Measurements from ENCODE around the gene SNRNP48. TPM values are rescaled to one million over a fixed set of nuclear protein-coding genes. Genes with fewer than 3 reads are reported as not detected.

SNRNP48 gene
- total RNA-seq, 4 donors from 2014 or later, result 5.3 to 11.6 (median 8.7) TPM

DNA sequence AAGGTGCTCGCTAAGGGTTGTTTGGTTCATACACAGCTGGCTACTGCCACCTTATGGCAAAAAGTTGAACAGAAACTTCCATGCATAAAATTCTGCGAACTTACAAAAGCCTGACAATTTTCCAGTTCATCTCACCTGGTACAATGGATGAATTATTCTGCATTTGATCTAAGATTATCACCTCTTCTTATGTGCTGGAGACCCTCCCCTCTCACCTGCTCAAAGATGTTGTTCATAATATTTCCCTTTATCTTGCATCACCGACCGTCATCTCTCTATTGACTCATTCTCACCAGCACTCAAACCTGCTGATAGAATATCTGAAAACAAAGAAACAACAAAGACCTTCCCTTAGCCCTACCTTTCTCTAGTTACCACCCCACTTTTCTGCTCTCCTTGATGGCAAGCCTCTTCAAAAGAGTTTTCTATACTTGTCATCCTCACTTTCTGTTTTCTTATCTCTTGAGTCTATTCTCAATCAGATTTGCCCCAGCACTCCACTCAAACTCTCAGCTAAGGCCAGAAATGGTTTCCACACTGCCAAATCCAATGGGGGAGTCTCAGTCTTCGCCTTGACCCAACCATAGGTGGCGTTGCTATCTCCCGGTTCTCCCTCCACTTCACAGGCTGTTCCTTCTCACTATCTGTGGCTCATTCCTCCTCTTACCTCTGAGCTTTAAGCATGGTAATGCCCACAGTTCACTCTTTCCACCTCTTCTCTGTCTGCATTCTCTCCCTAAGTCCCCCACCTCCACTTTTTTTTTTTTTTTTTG, 25.8 kb downstream of the SNRNP48 start:
- H3K4me1 ChIP-seq, result peaks cover 0 to 23% (median 6%) of the 10 kb centered on the region in 3 donors
- no peaks in the 10 kb centered on the region for H3K9me3 ChIP-seq
- no peak overlapping the region for H3K27ac ChIP-seq
- TF ChIP-seq, protein P1, sequence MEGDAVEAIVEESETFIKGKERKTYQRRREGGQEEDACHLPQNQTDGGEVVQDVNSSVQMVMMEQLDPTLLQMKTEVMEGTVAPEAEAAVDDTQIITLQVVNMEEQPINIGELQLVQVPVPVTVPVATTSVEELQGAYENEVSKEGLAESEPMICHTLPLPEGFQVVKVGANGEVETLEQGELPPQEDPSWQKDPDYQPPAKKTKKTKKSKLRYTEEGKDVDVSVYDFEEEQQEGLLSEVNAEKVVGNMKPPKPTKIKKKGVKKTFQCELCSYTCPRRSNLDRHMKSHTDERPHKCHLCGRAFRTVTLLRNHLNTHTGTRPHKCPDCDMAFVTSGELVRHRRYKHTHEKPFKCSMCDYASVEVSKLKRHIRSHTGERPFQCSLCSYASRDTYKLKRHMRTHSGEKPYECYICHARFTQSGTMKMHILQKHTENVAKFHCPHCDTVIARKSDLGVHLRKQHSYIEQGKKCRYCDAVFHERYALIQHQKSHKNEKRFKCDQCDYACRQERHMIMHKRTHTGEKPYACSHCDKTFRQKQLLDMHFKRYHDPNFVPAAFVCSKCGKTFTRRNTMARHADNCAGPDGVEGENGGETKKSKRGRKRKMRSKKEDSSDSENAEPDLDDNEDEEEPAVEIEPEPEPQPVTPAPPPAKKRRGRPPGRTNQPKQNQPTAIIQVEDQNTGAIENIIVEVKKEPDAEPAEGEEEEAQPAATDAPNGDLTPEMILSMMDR (IDR thresholded peaks at IDR 0.05), result peak; percentile 57 to 85 (median 74)
- no peak for TF ChIP-seq POLR2A (IDR thresholded peaks at IDR 0.05)
- H3K36me3 ChIP-seq, result peaks cover 0 to 33% (median 0%) of the 10 kb centered on the region in 3 donors
- H3K4me3 ChIP-seq, result no peak overlapping the region
- intact Hi-C loops (cut with DNase I), result loop anchor here (10.0 kb wide), 1 partner anchor 331 kb away; no protein-coding TSS in a partner anchor
- H3K27me3 ChIP-seq, result no peaks in the 10 kb centered on the region
- 16 to 20% methylated on average over 7 of the region's 7 CpGs for WGBS, 2 donors
- no peak for DNase-seq

DNA sequence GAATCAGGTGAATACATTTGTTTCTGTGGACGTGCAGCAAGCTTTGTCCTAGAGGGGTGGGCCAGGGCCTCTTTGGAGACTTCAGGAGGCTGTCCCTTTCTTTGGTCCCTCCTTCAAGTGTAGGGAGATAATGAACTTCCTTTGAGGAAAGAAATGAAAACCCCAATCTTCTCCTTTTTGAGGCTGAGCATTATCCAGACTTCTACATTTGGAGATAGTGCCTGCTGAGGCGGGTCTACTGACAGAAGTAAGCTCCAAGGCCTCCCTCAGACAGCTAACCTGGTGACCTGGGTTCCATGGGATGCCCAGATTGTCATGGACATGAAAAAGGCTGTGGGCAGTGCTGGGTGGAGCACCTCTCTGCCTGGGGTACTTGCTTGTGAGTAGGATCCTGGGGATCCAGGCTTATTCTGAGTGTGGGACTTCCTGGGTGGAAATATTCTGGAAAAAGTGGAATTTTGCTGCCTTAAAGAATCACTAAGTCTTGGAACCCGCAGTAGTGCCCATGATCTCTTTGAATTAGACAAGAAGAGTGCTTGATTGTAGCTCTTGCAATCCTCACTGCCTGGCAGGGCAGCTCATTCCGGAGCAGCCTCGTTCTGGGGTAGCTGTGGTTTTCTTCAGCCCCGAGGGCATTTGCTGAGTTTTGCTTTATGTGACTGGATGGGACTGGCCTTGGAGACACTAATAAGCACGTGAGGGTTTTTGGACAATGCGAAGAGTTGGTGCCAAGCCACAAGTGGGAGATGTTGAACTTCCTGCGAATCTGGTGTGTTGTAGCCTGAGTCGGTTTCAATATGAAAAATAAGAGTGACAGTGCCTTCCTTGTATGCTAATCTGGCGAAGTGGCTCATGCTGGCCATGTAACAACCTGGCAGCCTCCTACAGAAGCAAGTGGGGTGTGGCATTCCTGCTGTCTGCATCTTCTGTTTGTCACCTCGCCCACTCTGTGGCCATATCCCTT, 28.1 kb downstream of the SNRNP48 start:
- intact Hi-C loops (cut with DNase I), result loop anchor here (10.0 kb wide), 1 partner anchor 333 kb away; no protein-coding TSS in a partner anchor
- H3K36me3 ChIP-seq, result peaks cover 0 to 10% (median 0%) of the 10 kb centered on the region in 3 donors
- WGBS, 2 donors, result 23 to 24% methylated on average over 10 to 11 of the region's 12 CpGs
- no peak overlapping the region for H3K4me3 ChIP-seq
- no peaks in the 10 kb centered on the region for H3K9me3 ChIP-seq
- peak overlapping the region in 1 of 4 donors; percentile 72 for H3K27ac ChIP-seq
- TF ChIP-seq, protein P1 (IDR thresholded peaks at IDR 0.05), result no peak
- no peak for DNase-seq
- no peaks in the 10 kb centered on the region for H3K27me3 ChIP-seq
- H3K4me1 ChIP-seq, result peaks cover 0 to 23% (median 6%) of the 10 kb centered on the region in 3 donors

DNA sequence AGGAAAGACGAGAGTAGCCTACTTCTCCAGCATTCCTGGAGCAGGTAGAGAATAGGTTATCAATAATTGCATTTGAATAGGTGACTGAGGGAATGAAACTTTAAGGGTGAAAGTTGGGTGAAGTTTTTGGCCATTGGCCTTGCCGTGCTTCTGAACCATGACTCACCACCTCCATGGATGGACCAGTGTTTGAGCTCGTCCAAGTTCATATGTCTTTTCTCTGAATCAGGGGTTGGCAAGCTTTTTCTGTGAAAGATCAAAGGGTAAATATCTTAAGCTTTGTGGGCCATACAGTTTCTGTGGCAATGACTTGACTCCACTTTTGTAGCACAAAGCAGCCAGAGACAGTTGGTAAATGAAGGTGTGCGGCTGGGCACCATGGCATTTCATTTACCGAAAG, 31.8 kb downstream of the SNRNP48 start:
- no peak for TF ChIP-seq POLR2A (IDR thresholded peaks at IDR 0.05)
- TF ChIP-seq, protein P1 (IDR thresholded peaks at IDR 0.05), result no peak
- Histone ChIP-seq H3K4me1 (peaks cover 0 to 12% (median 3%) of the 10 kb centered on the region in 3 donors), H3K36me3 (no peaks in the 10 kb centered on the region), H3K9me3 (no peaks in the 10 kb centered on the region), H3K4me3 (no peak overlapping the region), H3K27ac (no peak overlapping the region), H3K27me3 (no peaks in the 10 kb centered on the region)
- no peak for DNase-seq
- intact Hi-C loops (cut with DNase I), result no loop called here
- 59 to 66% methylated on average over 5 of the region's 5 CpGs for WGBS, 2 donors

DNA sequence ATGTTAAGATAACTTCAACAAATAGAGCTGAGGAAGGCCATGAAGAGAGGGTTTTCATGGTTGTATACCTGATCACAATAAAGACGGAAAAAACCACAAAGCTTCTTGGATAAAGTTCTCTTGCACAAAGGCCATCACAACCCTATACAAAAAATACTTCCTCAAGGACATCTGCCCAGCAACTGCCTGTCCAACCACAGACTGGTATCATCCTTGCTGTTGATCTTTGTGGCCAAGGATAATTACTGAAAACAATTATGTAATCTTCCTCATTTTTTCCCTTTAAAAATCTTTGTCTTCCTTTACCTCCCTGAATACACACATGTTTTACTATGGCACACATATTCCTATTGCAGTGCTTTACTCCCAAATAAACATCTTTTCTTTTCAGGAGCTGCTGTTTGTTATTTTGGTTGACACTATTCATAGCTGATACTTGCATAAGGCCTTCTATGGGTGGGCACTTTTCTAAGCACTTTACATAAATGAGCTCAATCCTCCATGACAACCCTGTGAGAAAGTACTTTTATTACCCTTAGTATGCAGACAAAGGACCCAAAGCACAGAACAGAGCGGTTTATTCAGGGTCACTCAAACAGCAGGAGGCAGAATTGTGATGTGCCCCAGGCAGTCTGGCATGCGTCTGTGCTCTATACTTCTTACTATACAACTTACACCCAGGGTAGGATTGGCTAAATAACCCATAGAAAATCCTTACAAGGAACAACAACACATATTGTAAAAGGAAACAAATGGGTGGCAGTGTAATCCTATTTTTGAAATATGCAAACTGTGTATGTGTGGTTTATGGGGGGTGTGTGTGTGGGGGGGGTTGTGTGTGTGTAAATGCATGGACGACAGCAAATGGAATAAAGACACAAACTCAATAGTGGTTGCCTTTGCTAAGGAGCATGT, 35.1 kb downstream of the SNRNP48 start:
- no peaks in the 10 kb centered on the region for H3K9me3 ChIP-seq
- H3K27me3 ChIP-seq, result no peaks in the 10 kb centered on the region
- TF ChIP-seq, protein P1 (IDR thresholded peaks at IDR 0.05), result no peak
- no peak for TF ChIP-seq POLR2A (IDR thresholded peaks at IDR 0.05)
- no peak overlapping the region for H3K27ac ChIP-seq
- H3K4me3 ChIP-seq, result no peak overlapping the region
- 62 to 64% methylated on average over 4 of the region's 4 CpGs for WGBS, 2 donors
- no peaks in the 10 kb centered on the region for H3K4me1 ChIP-seq
- DNase-seq, result no peak
- intact Hi-C loops (cut with DNase I), result no loop called here
- no peaks in the 10 kb centered on the region for H3K36me3 ChIP-seq

Data from esophagus squamous epithelium (tissue), 5 donors.